Femur (tissue), 1 donor: ENCODE data around the gene GPSM1.
"Not testable (repeated sequence)": the region's sequence is repeated elsewhere in the genome, so short reads cannot be mapped to it uniquely, and the experiment has no call there.

ENCODE experiments used
- DNase-seq: peaks from one replicate; pipeline ENCODE4 v3.0.0-alpha.2; 2017

The GPSM1 gene

GRCh38 chr9:136347472-136348256, 20.3 kb downstream of the GPSM1 start:
- DNase-seq = no peak

GRCh38 chr9:136348691-136349090, 21.4 kb downstream of the GPSM1 start:
- no peak for DNase-seq

GRCh38 chr9:136349546-136349945, 22.2 kb downstream of the GPSM1 start:
- DNase-seq = no peak

- DNase-seq = no peak
These were observed 24.0 kb downstream of the GPSM1 start for GRCh38 chr9:136351252-136351800.

GRCh38 chr9:136351868-136352267, 24.5 kb downstream of the GPSM1 start:
- DNase-seq = not testable (repeated sequence)

- DNase-seq = no peak
These were observed 25.3 kb downstream of the GPSM1 start for GRCh38 chr9:136352682-136353081.

- no peak for DNase-seq
These were observed 25.7 kb downstream of the GPSM1 start for GRCh38 chr9:136353088-136353487.

- no peak for DNase-seq
These were observed 26.6 kb downstream of the GPSM1 start for GRCh38 chr9:136353757-136354488.

- DNase-seq = no peak
These were observed 27.3 kb downstream of the GPSM1 start for GRCh38 chr9:136354592-136355085.

- DNase-seq = no peak
These were observed 28.5 kb downstream of the GPSM1 start for GRCh38 chr9:136355616-136356557.

- no peak for DNase-seq
These were observed 29.9 kb downstream of the GPSM1 start for GRCh38 chr9:136357202-136357725.

- no peak for DNase-seq
These were observed 30.7 kb downstream of the GPSM1 start for GRCh38 chr9:136358016-136358415.

GRCh38 chr9:136358888-136359287, 31.5 kb downstream of the GPSM1 start:
- DNase-seq = no peak

GRCh38 chr9:136359774-136360718, 32.7 kb downstream of the GPSM1 start:
- DNase-seq = no peak

GRCh38 chr9:136361047-136361753, 33.9 kb downstream of the GPSM1 start:
- peak; percentile 69 for DNase-seq

- no peak for DNase-seq
These were observed 34.6 kb downstream of the GPSM1 start for GRCh38 chr9:136361754-136362449.

GRCh38 chr9:136362450-136362784, 35.1 kb downstream of the GPSM1 start:
- no peak for DNase-seq

- peak; percentile 97 for DNase-seq
These were observed 36.0 kb downstream of the GPSM1 start, which contains the start of gene DNLZ for GRCh38 chr9:136363106-136363948. Gene DNLZ (minus strand): TSS chr9:136363744. CDS start chr9:136363714, 30 bp downstream.
